HepG2 (cell line): ENCODE results near the gene GRK5.

Experiments used
- CEBPB ChIP-seq: IDR thresholded peaks from 2 replicates; pipeline ENCODE4 v1.6.1; 2011; ENCODE audit warnings: low read depth, low read length, improper control_type of control experiment, borderline replicate concordance
- FOXJ3 ChIP-seq: sonication (generic); formaldehyde crosslinking; IDR thresholded peaks from 2 replicates; pipeline ENCODE4 v1.4.0; 2020; ENCODE audit warnings: missing genetic modification reagents, mild to moderate bottlenecking, borderline replicate concordance

DNA sequence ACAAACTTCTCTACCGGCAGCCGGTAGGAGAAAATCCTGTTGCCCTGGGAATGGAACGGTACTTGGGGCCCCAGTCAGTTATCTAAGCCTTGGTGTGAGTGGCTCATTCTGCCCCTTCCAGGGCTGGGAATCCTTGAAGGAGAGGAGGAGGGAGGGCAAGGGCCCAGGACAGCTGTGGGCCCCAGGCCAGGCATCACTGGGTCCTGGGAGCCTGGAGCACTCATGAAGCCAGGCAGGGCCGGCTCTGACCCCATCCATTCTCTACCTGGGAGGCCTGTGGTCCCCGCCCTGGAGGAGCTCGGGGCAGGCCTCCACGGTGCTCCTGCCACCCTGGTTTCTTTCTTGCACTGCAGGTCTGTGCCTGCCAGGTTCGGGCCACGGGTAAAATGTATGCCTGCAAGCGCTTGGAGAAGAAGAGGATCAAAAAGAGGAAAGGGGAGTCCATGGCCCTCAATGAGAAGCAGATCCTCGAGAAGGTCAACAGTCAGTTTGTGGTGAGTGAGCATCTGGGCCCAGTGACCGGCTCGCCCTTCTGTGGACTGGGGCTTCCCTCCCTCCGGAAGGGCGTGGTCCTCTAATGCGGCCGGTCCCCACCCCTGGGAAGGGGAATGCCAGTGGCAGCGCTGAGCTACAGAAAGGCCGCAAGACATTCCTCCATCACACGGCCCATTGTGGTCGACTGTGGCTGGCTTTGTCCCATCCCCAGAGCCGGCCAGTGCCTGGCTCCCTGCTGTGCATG is 223.8 kb downstream of the GRK5 start:
- no peak for TF ChIP-seq FOXJ3 (CRISPR knock-in tag)
- no peak for TF ChIP-seq CEBPB
